HL-60 (cell line): Measurements from ENCODE around the gene TMEM50A.
"Not testable (repeated sequence)": the region's sequence is repeated elsewhere in the genome, so short reads cannot be mapped to it uniquely, and the experiment has no call there.

ENCODE experiments used
- GABPA ChIP-seq: IDR thresholded peaks from 2 replicates; pipeline ENCODE4 v1.6.1; 2012; ENCODE audit warnings: low read depth
- POLR2AphosphoS5 ChIP-seq: IDR thresholded peaks from 2 replicates; pipeline ENCODE4 v1.6.1; 2012; ENCODE audit warnings: low read depth
- SPI1 ChIP-seq: IDR thresholded peaks from 2 replicates; pipeline ENCODE4 v1.6.1; 2012; ENCODE audit warnings: low read depth, mild to moderate bottlenecking, borderline replicate concordance
- TF ChIP-seq, protein P1 (sequence below): IDR thresholded peaks from one replicate; pipeline ENCODE4 v1.5.1; 2011; ENCODE audit warnings: low read length, control low read depth, inconsistent platforms; ENCODE audit not compliant: insufficient read depth
- TF ChIP-seq, protein P2 (sequence below): IDR thresholded peaks from 2 replicates; pipeline ENCODE4 v1.6.1; 2012; ENCODE audit warnings: low read depth; ENCODE audit not compliant: insufficient replicate concordance

DNA sequence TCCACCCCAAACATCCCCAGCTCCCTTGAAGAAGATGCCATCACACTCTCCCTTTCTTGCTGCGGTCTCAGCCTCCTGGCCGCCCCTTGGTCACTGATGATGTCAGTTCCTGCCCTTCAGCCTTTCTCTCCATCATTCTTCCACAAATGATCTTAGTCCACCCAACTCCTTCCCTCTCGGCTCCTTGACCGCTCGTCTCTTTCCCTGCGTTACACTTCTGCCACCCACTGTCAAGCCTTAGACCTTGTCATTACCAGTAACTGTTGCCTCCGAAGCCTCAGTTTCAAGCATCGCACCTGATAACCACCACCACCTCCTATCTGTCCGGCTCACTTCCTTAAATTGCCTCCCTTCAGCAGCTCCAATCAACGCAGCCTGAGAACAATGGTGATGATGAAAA is 59.4 kb downstream of the TMEM50A start:
- TF ChIP-seq, protein P1, sequence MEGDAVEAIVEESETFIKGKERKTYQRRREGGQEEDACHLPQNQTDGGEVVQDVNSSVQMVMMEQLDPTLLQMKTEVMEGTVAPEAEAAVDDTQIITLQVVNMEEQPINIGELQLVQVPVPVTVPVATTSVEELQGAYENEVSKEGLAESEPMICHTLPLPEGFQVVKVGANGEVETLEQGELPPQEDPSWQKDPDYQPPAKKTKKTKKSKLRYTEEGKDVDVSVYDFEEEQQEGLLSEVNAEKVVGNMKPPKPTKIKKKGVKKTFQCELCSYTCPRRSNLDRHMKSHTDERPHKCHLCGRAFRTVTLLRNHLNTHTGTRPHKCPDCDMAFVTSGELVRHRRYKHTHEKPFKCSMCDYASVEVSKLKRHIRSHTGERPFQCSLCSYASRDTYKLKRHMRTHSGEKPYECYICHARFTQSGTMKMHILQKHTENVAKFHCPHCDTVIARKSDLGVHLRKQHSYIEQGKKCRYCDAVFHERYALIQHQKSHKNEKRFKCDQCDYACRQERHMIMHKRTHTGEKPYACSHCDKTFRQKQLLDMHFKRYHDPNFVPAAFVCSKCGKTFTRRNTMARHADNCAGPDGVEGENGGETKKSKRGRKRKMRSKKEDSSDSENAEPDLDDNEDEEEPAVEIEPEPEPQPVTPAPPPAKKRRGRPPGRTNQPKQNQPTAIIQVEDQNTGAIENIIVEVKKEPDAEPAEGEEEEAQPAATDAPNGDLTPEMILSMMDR = not testable (repeated sequence)
- TF ChIP-seq, protein P2, sequence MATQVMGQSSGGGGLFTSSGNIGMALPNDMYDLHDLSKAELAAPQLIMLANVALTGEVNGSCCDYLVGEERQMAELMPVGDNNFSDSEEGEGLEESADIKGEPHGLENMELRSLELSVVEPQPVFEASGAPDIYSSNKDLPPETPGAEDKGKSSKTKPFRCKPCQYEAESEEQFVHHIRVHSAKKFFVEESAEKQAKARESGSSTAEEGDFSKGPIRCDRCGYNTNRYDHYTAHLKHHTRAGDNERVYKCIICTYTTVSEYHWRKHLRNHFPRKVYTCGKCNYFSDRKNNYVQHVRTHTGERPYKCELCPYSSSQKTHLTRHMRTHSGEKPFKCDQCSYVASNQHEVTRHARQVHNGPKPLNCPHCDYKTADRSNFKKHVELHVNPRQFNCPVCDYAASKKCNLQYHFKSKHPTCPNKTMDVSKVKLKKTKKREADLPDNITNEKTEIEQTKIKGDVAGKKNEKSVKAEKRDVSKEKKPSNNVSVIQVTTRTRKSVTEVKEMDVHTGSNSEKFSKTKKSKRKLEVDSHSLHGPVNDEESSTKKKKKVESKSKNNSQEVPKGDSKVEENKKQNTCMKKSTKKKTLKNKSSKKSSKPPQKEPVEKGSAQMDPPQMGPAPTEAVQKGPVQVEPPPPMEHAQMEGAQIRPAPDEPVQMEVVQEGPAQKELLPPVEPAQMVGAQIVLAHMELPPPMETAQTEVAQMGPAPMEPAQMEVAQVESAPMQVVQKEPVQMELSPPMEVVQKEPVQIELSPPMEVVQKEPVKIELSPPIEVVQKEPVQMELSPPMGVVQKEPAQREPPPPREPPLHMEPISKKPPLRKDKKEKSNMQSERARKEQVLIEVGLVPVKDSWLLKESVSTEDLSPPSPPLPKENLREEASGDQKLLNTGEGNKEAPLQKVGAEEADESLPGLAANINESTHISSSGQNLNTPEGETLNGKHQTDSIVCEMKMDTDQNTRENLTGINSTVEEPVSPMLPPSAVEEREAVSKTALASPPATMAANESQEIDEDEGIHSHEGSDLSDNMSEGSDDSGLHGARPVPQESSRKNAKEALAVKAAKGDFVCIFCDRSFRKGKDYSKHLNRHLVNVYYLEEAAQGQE = not testable (repeated sequence)
- TF ChIP-seq POLR2AphosphoS5, GABPA, SPI1: not testable (repeated sequence)
